GM21529 (cell line): ENCODE measurements around the gene STAT1.

Source experiments
- ATAC-seq: cut with Tn5 transposase; IDR thresholded peaks from one replicate; pipeline ENCODE4 v1.9.1; 2021; ENCODE audit not compliant: unreplicated experiment

Gene STAT1

GRCh38 chr2:190927301-190927700 lies 86.7 kb downstream of the STAT1 start:
- no peak for ATAC-seq

DNA sequence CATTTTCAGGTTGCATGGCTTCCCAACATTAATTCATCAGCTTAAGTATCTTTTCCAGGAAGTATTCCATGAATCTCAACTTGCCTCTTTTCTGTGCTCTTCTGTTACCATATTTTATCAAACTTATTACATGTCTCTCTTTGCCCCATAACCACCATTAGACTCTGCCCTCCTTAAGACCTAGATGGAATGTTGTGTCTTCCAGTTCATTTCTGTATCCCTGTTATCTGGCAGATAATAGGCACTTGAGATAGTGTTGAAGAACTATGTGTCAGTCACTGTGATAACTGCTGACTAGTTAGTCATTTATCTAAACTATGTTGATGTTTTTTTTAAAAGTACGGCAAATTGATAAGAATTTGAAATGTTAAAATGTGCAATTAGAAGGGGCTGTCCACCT lies 91.6 kb downstream of the STAT1 start:
- no peak for ATAC-seq

DNA sequence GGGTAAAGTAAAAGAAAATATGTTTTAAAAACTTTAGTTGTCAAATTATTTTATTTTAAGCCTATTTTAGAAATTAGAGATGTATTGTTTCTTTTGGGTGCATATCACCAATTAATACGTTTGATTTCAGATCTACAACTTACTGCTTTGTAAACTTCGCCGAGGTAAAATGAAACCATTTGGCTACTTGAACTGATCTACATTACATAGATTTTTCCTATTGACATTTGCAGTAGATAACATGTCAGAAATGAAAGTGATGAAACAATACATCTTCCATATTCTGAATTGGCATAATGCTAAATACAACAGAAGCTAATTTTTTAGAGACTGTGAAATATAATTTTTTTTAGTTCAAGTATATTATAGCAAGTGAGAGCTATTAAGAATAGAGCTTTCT lies 93.9 kb downstream of the STAT1 start:
- ATAC-seq: no peak
